Measurements from ENCODE around the gene CDX1. TPM values are rescaled to one million over a fixed set of nuclear protein-coding genes. Genes with fewer than 3 reads are reported as not detected.
A peak's percentile ranks its signal among the peaks of the same experiment; 100 is the strongest.

CDX1 gene
- polyA plus RNA-seq, 3 donors, result not detected

- Histone ChIP-seq H3K4me3 (replicated peaks in 1 of 3; ENCODE audit: low read depth in 2 of 3, low read length in 3 of 3) (no peak overlapping the region), H3K9me3 (replicated peaks in 1 of 2; ENCODE audit: control insufficient read depth in 1 of 2, insufficient read depth in 1 of 2, low read length in 2 of 2) (no peaks in the 10 kb centered on the region), H2AFZ (ENCODE audit: insufficient read depth, low read depth, low read length, poor library complexity, severe bottlenecking) (no peak overlapping the region), H3K36me3 (replicated peaks in 1 of 2; ENCODE audit: control insufficient read depth in 1 of 2, insufficient read depth in 2 of 2, low read length in 2 of 2) (no peaks in the 10 kb centered on the region), H3K79me2 (ENCODE audit: insufficient read depth, low read length) (no peaks in the 10 kb centered on the region), H3K4me1 (ENCODE audit: control insufficient read depth in 1 of 2, insufficient read depth in 2 of 2, low read length in 2 of 2) (peaks cover 22 to 30% of the 10 kb centered on the region in 2 donors), H3K27ac (ENCODE audit: low read depth in 1 of 2, low read length in 2 of 2) (peak overlapping the region in 1 of 2 donors; percentile 34), H3K4me2 (replicated peaks; ENCODE audit: extremely low read depth, low read length, poor library complexity, severe bottlenecking) (no peak overlapping the region), H3K27me3 (ENCODE audit: control insufficient read depth in 2 of 2, insufficient read depth in 2 of 2, low read length in 2 of 2) (no peaks in the 10 kb centered on the region), H3K9ac (ENCODE audit: insufficient read depth, low read length, poor library complexity, severe bottlenecking) (no peak overlapping the region), H4K20me1 (ENCODE audit: insufficient read depth, low read length) (no peaks in the 10 kb centered on the region)
- Mint-ChIP-seq H3K36me3 (peaks cover 0 to 1% of the 10 kb centered on the region in 2 donors), H3K27me3 (ENCODE audit: low read depth in 3 of 3) (peaks cover 2 to 8% (median 3%) of the 10 kb centered on the region in 3 donors), H3K4me3 (no peak overlapping the region), H3K9me3 (no peaks in the 10 kb centered on the region), H3K4me1 (peaks cover 34% of the 10 kb centered on the region), H3K27ac (peak overlapping the region in 3 of 7 donors; percentile 34 to 86 (median 53))
- 98% methylated on average over 22 of the region's 22 CpGs for WGBS (ENCODE audit: insufficient coverage)
- intact Hi-C loops (cut with micrococcal nuclease), result loop anchor here (5.0 to 10.0 kb wide), 2 partner anchors 40 to 212 kb away; no protein-coding TSS in a partner anchor
- no peak for DNase-seq
- no peak for TF ChIP-seq CTCF (IDR thresholded peaks at IDR 0.05)
Measured at GRCh38 chr5:150132740-150133139, 33.8 kb upstream of the CDX1 start.

- 83% methylated on average over 8 of the region's 16 CpGs for WGBS (ENCODE audit: insufficient coverage)
- no peaks in the 10 kb centered on the region for H3K9me3 ChIP-seq (replicated peaks in 1 of 2; ENCODE audit: control insufficient read depth in 1 of 2, insufficient read depth in 1 of 2, low read length in 2 of 2)
- no peak for TF ChIP-seq CTCF (IDR thresholded peaks at IDR 0.05)
- no peaks in the 10 kb centered on the region for H3K79me2 ChIP-seq (ENCODE audit: insufficient read depth, low read length)
- H3K4me1 ChIP-seq (ENCODE audit: control insufficient read depth in 1 of 2, insufficient read depth in 2 of 2, low read length in 2 of 2), result peaks cover 22 to 30% of the 10 kb centered on the region in 2 donors
- H3K4me3 Mint-ChIP-seq, result peak overlapping the region in 1 of 2 donors; percentile 27
- peaks cover 2 to 8% (median 5%) of the 10 kb centered on the region in 3 donors for H3K27me3 Mint-ChIP-seq (ENCODE audit: low read depth in 3 of 3)
- H2AFZ ChIP-seq (ENCODE audit: insufficient read depth, low read depth, low read length, poor library complexity, severe bottlenecking), result no peak overlapping the region
- peaks cover 31% of the 10 kb centered on the region for H3K4me1 Mint-ChIP-seq
- H3K27me3 ChIP-seq (ENCODE audit: control insufficient read depth in 2 of 2, insufficient read depth in 2 of 2, low read length in 2 of 2), result no peaks in the 10 kb centered on the region
- intact Hi-C loops (cut with micrococcal nuclease), result loop anchor here (5.0 to 10.0 kb wide), 2 partner anchors 39 to 211 kb away; no protein-coding TSS in a partner anchor
- no peak overlapping the region for H3K27ac ChIP-seq (ENCODE audit: low read depth in 1 of 2, low read length in 2 of 2)
- DNase-seq, result no peak
- no peaks in the 10 kb centered on the region for H3K9me3 Mint-ChIP-seq
- H3K4me3 ChIP-seq (replicated peaks in 1 of 3; ENCODE audit: low read depth in 2 of 3, low read length in 3 of 3), result no peak overlapping the region
- H3K27ac Mint-ChIP-seq, result no peak overlapping the region
- no peaks in the 10 kb centered on the region for H3K36me3 ChIP-seq (replicated peaks in 1 of 2; ENCODE audit: control insufficient read depth in 1 of 2, insufficient read depth in 2 of 2, low read length in 2 of 2)
- H3K9ac ChIP-seq (ENCODE audit: insufficient read depth, low read length, poor library complexity, severe bottlenecking), result no peak overlapping the region
- H3K4me2 ChIP-seq (replicated peaks; ENCODE audit: extremely low read depth, low read length, poor library complexity, severe bottlenecking), result no peak overlapping the region
- H3K36me3 Mint-ChIP-seq, result peaks cover 0 to 1% of the 10 kb centered on the region in 2 donors
- H4K20me1 ChIP-seq (ENCODE audit: insufficient read depth, low read length), result no peaks in the 10 kb centered on the region
Measured at GRCh38 chr5:150133581-150134197, 32.9 kb upstream of the CDX1 start.
